Natural killer cell treated with Interleukin-12 subunit alpha and Interleukin-12 subunit beta and Interleukin-15 and Interleukin-18, amount 100 ng/mL, for 72 hours (primary cell): Measurements from ENCODE around the gene SPATA24. TPM values are rescaled to one million over a fixed set of nuclear protein-coding genes. Genes with fewer than 3 reads are reported as not detected.
"Not testable (repeated sequence)": the region's sequence is repeated elsewhere in the genome, so short reads cannot be mapped to it uniquely, and the experiment has no call there.

Source experiments
- ATAC-seq, 2 donors: fragments of 150-1000 bp; cut with Tn5 transposase in 1 of 2; sonication (Bioruptor Pico), chemical (Tn5 transposase) in 1 of 2; 2 replicates each; pipeline ENCODE4 v1.10.0; 2021
- DNase-seq: peaks from one replicate; pipeline ENCODE4 v3.0.0; 2022; ENCODE audit warnings: low spot score
- H3K27ac Mint-ChIP-seq, 2 donors: 1 replicate in 1 of 2; 2 replicates in 1 of 2; pipeline ENCODE4 v1.8.0; 2022; ENCODE audit warnings: mixed read lengths in 2 of 2, mild to moderate bottlenecking in 1 of 2, moderate library complexity in 1 of 2
- H3K27me3 Mint-ChIP-seq, 2 donors: 1 replicate in 1 of 2; 2 replicates in 1 of 2; pipeline ENCODE4 v1.8.0; 2022; ENCODE audit warnings: mixed read lengths in 2 of 2
- H3K36me3 Mint-ChIP-seq: one replicate; pipeline ENCODE4 v1.8.0; 2022; ENCODE audit warnings: mixed read lengths
- H3K4me1 Mint-ChIP-seq, 2 donors: 1 replicate in 1 of 2; 2 replicates in 1 of 2; pipeline ENCODE4 v1.8.0; 2022; ENCODE audit warnings: low read depth in 2 of 2, mixed read lengths in 2 of 2, mild to moderate bottlenecking in 1 of 2
- H3K4me3 Mint-ChIP-seq: one replicate; pipeline ENCODE4 v1.8.0; 2022; ENCODE audit warnings: mixed read lengths
- H3K9me3 Mint-ChIP-seq: 2 replicates; pipeline ENCODE4 v1.8.0; 2022; ENCODE audit warnings: mixed read lengths
- total RNA-seq, 2 donors: library from RNA; stranded (reverse); gene quantifications; one replicate each; pipeline ENCODE4 v1.2.3, GENCODE V29; 2022

The SPATA24 gene
- total RNA-seq, 2 donors from 2014 or later: 6.4 to 7.2 TPM

GRCh38 chr5:139378101-139378825 is 25.6 kb downstream of the SPATA24 start:
- Mint-ChIP-seq H3K9me3 (no peaks in the 10 kb centered on the region), H3K4me3 (no peak overlapping the region), H3K4me1 (peaks cover 0 to under 1% of the 10 kb centered on the region in 2 donors), H3K36me3 (no peaks in the 10 kb centered on the region), H3K27me3 (no peaks in the 10 kb centered on the region), H3K27ac (no peak overlapping the region)
- DNase-seq (no peak), ATAC-seq (peak in 1 of 2 donors; percentile 3)

DNA sequence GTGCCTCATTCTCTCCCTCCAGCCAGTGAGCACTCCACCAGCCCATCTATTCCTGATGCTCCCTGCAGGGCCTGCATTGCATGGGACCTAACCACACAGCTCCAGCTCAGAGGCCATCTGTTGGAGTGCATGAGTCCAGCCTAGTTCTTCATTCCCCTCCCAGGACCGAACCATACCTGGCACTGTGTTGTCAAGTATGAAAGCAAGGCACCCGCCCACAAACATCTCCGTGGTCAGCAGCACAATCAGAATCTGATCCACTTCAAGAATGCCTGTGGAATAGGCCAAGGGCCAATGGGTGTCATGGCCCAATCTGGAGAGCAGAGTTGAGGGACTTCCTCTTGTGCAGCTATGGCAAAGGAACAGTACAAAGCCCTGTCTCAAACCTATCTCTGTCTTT is 26.7 kb downstream of the SPATA24 start:
- H3K4me1 Mint-ChIP-seq: peaks cover 0 to 1% of the 10 kb centered on the region in 2 donors
- H3K4me3 Mint-ChIP-seq: no peak overlapping the region
- ATAC-seq (no peak), DNase-seq (no peak)
- H3K9me3 Mint-ChIP-seq: no peaks in the 10 kb centered on the region
- no peaks in the 10 kb centered on the region for H3K27me3 Mint-ChIP-seq
- H3K27ac Mint-ChIP-seq: no peak overlapping the region
- peaks cover under 1% of the 10 kb centered on the region for H3K36me3 Mint-ChIP-seq

DNA sequence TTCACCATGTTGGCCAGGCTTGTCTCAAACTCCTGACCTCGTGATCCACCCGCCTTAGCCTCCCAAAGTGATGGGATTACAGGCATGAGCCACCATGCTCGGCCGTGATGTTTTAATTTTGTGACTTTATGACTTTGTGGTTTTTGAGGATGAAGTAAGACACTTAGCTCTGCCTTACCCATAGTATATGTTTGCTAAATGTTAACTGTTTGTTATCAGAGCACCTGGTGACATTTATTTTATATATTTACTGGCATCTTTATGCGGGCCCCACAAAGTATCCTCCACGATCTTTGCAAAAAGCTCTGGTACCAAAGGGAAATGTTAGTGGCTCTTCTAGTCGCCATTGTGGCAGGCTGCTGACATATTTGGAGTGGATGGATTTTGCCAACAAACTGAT is 27.5 kb downstream of the SPATA24 start:
- peaks cover 5% of the 10 kb centered on the region for H3K36me3 Mint-ChIP-seq
- no peaks in the 10 kb centered on the region for H3K27me3 Mint-ChIP-seq
- ATAC-seq (no peak), DNase-seq (no peak)
- no peaks in the 10 kb centered on the region for H3K9me3 Mint-ChIP-seq
- H3K4me1 Mint-ChIP-seq: peaks cover 5 to 6% of the 10 kb centered on the region in 2 donors
- no peak overlapping the region for H3K4me3 Mint-ChIP-seq
- no peak overlapping the region for H3K27ac Mint-ChIP-seq

DNA sequence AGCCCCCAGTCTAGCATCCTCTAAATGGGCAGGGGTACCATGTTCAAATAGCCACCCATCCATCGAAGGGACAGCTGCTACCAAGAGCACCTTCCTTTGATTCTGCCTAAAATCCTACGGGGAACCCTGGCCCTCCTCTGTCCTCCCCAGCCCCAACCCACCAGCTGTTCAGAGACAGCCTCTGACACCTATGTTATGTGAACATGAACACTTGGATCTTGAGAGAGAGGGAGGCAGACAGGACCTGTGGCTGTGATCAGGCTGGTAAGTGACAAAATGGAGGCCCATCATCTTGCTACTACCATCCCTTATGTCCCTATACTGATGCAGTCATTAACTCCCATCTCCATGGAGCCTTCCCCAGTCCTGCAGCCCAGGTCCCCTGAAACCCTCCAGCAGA is 29.0 kb downstream of the SPATA24 start:
- Mint-ChIP-seq H3K36me3 (peaks cover 5% of the 10 kb centered on the region), H3K4me1 (peaks cover 5 to 6% of the 10 kb centered on the region in 2 donors), H3K27ac (no peak overlapping the region), H3K27me3 (no peaks in the 10 kb centered on the region), H3K4me3 (no peak overlapping the region), H3K9me3 (no peaks in the 10 kb centered on the region)
- DNase-seq: no peak
- ATAC-seq: no peak

DNA sequence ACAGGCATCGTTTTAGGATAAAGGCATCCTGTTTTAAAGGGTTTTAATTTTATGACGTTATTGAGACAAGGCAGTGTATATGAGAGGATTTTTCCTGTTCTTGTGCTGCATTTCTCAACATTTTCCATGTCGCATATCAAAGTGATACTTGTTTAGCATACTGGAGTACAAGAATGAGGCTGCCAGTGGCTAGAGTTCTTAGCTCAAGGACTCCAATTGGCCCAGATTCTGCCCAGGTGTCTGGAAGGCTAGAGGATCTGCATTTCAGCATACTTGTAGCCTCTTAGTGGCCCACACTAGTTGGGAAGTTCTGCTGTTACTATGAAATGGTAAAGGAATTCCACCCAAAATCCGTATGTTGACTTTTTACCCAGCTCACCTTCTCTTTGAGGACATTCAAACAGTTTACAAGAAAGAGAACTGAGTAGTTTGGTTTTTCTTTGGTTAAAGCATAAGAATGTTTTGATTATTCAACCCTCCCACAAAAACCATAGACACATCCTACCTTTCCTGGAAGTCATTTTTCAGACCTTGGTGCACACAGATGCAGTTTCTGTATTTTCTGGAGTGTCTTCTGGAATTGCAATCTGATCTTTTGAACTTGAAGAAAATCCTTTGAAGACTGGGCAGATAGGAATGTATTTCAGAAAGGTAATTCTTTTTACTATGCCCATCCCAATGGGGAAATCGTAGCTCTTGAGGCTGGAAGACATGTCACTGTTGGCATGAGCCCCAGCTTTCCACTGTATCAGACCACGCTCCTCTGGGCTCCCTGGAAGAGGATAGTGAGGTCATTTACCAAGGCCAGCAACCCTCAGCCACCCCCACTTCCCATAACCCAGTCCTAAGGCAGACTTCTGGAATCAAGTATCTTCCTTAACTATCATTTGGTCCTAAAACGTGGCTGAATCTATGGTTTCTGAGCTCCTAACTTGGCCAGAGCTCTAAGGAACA is 32.1 kb downstream of the SPATA24 start:
- ATAC-seq (no peak), DNase-seq (no peak)
- Mint-ChIP-seq H3K9me3 (no peaks in the 10 kb centered on the region), H3K36me3 (peaks cover 9% of the 10 kb centered on the region), H3K4me1 (peaks cover 5 to 6% of the 10 kb centered on the region in 2 donors), H3K4me3 (no peak overlapping the region), H3K27me3 (no peaks in the 10 kb centered on the region), H3K27ac (peak overlapping the region; percentile 21 to 56)

GRCh38 chr5:139369181-139369580 is 34.7 kb downstream of the SPATA24 start:
- no peak for ATAC-seq
- H3K9me3 Mint-ChIP-seq: no peaks in the 10 kb centered on the region
- H3K4me1 Mint-ChIP-seq: peaks cover 5 to 7% of the 10 kb centered on the region in 2 donors
- DNase-seq: no peak
- no peak overlapping the region for H3K27ac Mint-ChIP-seq
- H3K36me3 Mint-ChIP-seq: peaks cover 13% of the 10 kb centered on the region
- H3K4me3 Mint-ChIP-seq: no peak overlapping the region
- no peaks in the 10 kb centered on the region for H3K27me3 Mint-ChIP-seq

GRCh38 chr5:139368613-139369012 is 35.3 kb downstream of the SPATA24 start:
- H3K4me3 Mint-ChIP-seq: no peak overlapping the region
- H3K27me3 Mint-ChIP-seq: no peaks in the 10 kb centered on the region
- no peaks in the 10 kb centered on the region for H3K9me3 Mint-ChIP-seq
- no peak for ATAC-seq
- H3K4me1 Mint-ChIP-seq: peaks cover 6 to 13% of the 10 kb centered on the region in 2 donors
- peaks cover 19% of the 10 kb centered on the region for H3K36me3 Mint-ChIP-seq
- no peak overlapping the region for H3K27ac Mint-ChIP-seq
- DNase-seq: no peak

GRCh38 chr5:139364466-139364865 is 39.4 kb downstream of the SPATA24 start:
- no peak overlapping the region for H3K4me3 Mint-ChIP-seq
- no peak for ATAC-seq
- peaks cover 14% of the 10 kb centered on the region for H3K36me3 Mint-ChIP-seq
- no peaks in the 10 kb centered on the region for H3K9me3 Mint-ChIP-seq
- peaks cover 14% of the 10 kb centered on the region in 2 donors for H3K4me1 Mint-ChIP-seq
- H3K27me3 Mint-ChIP-seq: no peaks in the 10 kb centered on the region
- DNase-seq: no peak
- peak overlapping the region; percentile 11 to 33 for H3K27ac Mint-ChIP-seq

GRCh38 chr5:139363937-139364336 is 40.0 kb downstream of the SPATA24 start:
- no peaks in the 10 kb centered on the region for H3K9me3 Mint-ChIP-seq
- DNase-seq (no peak), ATAC-seq (no peak)
- H3K27me3 Mint-ChIP-seq: no peaks in the 10 kb centered on the region
- H3K27ac Mint-ChIP-seq: peak overlapping the region; percentile 11 to 33
- no peak overlapping the region for H3K4me3 Mint-ChIP-seq
- peaks cover 14% of the 10 kb centered on the region for H3K36me3 Mint-ChIP-seq
- peaks cover 14 to 16% of the 10 kb centered on the region in 2 donors for H3K4me1 Mint-ChIP-seq

DNA sequence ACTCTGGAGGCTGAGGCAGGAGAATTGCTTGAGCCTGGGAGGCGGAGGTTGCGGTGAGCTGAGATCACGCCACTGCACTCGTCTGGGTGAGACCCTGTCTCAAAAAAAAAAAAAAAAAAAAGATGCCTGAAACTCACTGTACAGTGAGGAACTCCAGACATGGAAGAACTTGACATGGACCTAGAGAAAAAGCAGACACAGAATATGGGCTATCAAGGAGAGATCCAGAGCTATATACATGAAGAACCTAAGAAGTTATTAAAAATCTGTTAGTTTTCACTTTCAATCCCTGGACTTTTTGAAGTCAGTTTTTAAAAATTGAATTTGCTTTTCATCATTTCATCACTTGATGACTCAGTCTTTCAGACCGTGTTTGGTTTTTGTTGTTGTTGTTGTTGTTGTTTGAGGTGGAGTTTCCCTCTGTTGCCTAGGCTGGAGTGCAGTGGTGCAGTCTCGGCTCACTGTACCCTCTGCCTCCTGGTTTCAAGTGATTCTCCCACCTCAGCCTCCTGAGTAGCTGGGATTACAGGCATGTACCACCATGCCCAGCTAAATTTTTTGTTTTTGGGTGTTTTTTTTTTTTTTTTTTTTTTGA is 42.0 kb downstream of the SPATA24 start:
- ATAC-seq (no peak), DNase-seq (no peak)
- Mint-ChIP-seq H3K27me3 (no peaks in the 10 kb centered on the region), H3K4me3 (no peak overlapping the region), H3K36me3 (peaks cover 10% of the 10 kb centered on the region), H3K9me3 (no peaks in the 10 kb centered on the region), H3K4me1 (peaks cover 27 to 29% of the 10 kb centered on the region in 2 donors), H3K27ac (no peak overlapping the region)

- DNase-seq (no peak), ATAC-seq (no peak)
- Mint-ChIP-seq H3K36me3 (peaks cover 10% of the 10 kb centered on the region), H3K4me3 (no peak overlapping the region), H3K27me3 (no peaks in the 10 kb centered on the region), H3K4me1 (peaks cover 27 to 29% of the 10 kb centered on the region in 2 donors), H3K27ac (peak overlapping the region in 1 of 2 donors; percentile 66), H3K9me3 (no peaks in the 10 kb centered on the region)
Measured at GRCh38 chr5:139360384-139360783, 43.5 kb downstream of the SPATA24 start.

GRCh38 chr5:139358064-139358463 is 45.8 kb downstream of the SPATA24 start:
- H3K27me3 Mint-ChIP-seq: no peaks in the 10 kb centered on the region
- peaks cover 8% of the 10 kb centered on the region for H3K36me3 Mint-ChIP-seq
- H3K9me3 Mint-ChIP-seq: no peaks in the 10 kb centered on the region
- H3K4me3 Mint-ChIP-seq: no peak overlapping the region
- DNase-seq (no peak), ATAC-seq (no peak)
- H3K4me1 Mint-ChIP-seq: peaks cover 25 to 31% of the 10 kb centered on the region in 2 donors
- H3K27ac Mint-ChIP-seq: peak overlapping the region in 1 of 2 donors; percentile 16

DNA sequence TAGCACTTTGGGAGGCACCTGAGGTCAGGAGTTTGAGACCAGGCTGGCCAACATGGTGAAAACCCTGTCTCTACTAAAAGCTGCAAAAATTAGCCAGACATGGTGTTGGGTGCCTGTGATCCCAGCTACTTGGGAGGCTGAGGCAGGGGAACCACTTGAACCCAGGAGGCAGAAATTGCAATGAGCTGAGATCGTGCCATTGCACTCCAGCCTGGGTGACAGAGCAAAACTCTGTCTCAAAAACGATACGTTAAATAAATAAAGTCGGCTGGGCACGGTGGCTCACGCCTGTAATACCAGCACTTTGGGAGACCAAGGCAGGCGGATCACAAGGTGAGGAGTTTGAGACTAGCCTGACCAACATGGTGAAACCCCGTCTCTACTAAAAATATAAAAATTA is 48.0 kb downstream of the SPATA24 start:
- not testable (repeated sequence) for H3K27ac Mint-ChIP-seq, H3K4me3 Mint-ChIP-seq, H3K9me3 Mint-ChIP-seq, DNase-seq, H3K36me3 Mint-ChIP-seq, ATAC-seq, H3K27me3 Mint-ChIP-seq
- peaks cover 25 to 29% of the 10 kb centered on the region in 2 donors for H3K4me1 Mint-ChIP-seq
